RPMI8226 (cell line): ENCODE results near the gene FGG.

Experiments
- DNase-seq: peaks from one replicate; pipeline ENCODE4 v3.0.0-alpha.2; 2015

The FGG gene

DNA sequence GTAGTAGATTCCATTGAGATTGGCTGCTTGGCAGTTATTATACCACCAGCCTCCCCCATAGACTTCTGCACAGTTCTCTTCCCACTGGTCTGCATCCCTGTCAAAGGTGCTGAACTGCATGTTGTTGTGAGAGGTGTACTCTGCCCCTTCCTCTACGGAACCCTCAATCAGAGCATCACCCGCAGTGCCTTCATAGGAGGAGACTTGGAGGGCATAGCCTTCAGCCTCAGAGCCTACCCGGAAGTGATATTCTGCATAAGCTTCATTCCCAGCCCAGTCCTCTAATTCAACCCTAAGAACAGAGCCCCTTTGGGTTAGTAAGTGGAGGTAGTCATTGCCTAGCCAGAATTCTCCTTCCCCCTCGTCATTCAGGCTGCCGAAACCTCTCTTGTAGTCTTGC, 28.2 kb downstream of the FGG start:
- no peak for DNase-seq

DNA sequence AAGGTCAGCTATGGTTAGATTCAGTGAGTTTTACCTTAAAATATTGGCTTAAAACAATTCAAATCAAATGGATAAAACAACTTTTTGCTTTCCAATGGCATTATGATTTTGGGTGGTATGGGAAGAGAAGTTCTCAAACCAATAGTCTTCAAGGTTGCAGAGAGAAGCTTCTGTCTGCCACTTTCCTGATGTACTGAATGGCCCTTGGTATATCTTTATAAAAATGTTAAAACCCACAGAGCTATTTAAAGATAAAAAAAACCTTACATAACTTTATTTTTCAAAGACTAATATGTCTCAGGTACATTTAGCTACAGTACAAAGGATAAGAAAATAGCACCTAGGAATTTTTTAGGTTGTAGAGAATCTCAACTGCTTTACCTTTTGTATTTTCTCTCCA, 28.8 kb downstream of the FGG start:
- DNase-seq: no peak

DNA sequence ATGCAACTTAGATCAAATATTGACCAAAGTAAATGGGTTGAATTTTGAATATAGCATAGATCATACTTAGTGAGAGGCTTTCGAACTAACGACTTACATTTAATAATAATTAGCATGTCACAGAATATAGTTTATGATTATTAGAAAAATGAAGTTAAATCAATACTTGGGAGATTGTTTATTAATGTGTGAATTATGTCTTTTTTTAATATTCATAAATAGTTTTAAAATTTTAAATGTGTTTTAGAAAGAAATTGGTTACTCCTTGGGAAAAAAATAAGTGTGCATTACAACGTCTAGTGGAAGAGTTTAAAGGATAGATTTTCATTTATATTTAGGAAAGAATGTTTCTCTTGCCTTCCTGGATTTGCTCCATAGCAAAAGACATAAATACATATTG, 29.2 kb downstream of the FGG start:
- no peak for DNase-seq

DNA sequence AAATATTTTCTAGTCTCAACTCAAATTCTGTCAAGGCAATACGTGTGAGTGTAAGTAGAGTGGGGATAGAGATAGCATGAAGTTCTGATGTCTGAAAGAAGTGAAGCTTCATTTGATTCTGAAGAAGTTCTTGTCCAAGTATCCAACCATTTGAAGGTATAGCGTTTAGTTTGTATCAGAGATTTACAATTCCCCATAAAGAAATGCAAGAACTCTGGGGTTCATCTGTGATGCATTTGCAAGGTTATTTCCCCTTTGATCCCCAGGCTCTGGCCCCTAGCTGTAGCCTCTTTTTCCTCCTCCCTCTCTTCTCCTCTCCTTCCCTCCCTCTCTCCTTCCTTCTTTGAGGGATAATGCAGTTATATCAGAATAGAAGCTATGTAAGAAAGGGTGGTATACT, 29.7 kb downstream of the FGG start:
- no peak for DNase-seq

DNA sequence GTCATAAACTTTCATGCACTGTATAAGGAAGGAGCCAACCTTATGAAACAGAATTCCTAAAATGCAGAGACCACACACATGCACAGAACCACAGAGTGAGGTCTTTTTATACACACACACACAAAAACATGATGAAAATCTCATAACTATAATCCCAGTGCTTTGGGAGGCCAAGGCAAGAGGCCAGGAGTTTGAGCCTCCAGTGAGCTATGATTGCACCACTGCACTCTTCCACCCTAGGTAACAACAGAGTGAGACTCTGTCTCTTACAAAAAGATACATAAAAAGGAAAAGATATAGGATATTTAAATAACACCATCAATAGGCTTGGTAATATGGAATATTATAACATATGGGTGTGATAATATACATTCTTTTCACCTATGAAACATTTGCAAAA, 32.5 kb downstream of the FGG start:
- no peak for DNase-seq

DNA sequence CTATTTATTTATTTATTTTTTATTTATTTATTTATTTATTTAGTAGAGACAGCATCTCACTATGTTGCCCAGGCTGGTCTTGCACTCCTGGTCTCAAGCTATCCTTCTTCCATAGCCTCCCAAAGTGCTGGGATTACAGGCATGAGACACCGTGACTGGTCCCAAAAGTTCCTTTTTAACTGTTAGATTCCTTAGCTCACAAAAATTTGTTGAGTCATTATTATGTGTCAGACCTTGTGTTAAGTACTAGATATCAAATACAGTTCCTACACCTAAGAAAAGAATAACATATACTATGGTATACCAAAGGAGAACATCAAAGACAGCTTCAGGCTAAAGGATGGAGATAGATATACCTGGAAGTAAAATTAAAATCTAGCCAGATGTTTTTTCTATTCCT, 33.5 kb downstream of the FGG start:
- no peak for DNase-seq

DNA sequence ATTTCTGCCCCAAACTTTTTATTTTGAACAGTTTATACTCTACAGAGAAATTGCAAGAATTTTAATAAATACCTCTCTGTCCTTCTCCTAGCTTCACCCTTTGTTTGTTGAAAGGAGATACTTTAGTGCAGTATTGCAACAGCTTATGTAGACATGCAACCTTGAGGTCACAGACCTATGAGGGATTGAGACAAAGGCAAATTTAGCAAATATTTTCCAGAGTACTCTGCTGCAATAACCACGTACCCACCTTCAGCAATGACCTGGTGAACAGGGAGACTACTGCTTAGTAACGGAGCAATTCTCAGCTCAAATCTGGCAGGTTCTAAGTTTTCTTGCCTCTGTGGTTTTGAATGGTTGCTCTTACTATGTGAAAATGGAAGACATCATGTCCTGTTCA, 35.1 kb downstream of the FGG start:
- DNase-seq: no peak

DNA sequence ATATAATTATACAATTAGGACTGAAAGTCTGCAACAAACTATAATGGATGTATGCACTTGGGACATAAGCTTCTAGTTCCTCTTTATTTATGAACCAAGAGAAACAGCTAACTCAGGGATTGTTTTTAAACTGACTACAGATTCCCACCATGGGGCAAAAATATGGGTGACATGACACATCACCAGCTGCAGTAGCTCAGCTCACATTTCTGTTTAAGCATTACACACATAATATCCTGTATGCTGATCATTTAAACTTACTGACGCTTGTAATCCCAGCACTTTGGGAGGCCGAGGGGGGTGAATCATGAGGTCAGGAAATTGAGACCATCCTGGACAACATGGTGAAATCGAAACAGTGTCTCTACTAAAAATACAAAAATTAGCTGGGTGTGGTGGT, 38.1 kb downstream of the FGG start:
- no peak for DNase-seq

DNA sequence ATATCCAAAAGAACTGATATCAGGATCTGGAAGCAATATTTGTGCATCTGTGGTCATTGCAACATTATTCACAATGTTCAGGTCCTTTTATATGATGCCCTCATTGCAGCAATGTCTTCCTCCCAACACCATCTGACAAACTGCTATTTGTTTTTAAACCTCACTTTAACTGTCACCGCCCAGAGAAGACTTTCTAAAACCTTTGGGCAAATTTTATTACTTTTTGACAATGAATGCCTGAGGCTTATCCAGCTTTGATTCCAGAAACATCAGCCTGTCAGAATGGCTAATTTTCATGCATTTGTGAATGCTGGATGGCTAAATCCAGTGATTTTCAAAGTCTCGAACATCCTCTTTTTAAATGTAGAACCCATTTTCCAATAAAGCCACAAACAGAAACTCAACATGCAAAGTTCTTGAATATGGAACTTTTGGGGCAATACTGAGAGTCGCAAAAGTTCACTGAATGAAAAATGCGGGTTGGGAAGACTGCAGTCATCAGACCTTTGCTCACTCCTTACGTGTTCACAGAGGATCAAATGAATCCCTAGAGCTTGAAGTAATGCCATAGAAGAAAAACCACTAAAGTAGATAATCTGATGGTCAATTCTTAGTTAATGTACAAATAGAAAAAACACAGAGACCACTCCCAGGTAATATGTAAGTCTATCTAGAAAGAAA, 39.1 kb downstream of the FGG start:
- no peak for DNase-seq

DNA sequence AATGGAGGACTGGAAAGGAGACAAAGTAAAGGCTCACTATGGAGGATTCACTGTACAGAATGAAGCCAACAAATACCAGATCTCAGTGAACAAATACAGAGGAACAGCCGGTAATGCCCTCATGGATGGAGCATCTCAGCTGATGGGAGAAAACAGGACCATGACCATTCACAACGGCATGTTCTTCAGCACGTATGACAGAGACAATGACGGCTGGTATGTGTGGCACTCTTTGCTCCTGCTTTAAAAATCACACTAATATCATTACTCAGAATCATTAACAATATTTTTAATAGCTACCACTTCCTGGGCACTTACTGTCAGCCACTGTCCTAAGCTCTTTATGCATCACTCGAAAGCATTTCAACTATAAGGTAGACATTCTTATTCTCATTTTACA, 42.9 kb downstream of the FGG start:
- DNase-seq: no peak

DNA sequence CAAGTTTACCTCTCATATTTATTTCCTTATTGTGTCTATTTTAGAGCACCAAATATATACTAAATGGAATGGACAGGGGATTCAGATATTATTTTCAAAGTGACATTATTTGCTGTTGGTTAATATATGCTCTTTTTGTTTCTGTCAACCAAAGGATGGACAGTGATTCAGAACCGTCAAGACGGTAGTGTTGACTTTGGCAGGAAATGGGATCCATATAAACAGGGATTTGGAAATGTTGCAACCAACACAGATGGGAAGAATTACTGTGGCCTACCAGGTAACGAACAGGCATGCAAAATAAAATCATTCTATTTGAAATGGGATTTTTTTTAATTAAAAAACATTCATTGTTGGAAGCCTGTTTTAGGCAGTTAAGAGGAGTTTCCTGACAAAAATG, 43.4 kb downstream of the FGG start:
- DNase-seq: no peak

DNA sequence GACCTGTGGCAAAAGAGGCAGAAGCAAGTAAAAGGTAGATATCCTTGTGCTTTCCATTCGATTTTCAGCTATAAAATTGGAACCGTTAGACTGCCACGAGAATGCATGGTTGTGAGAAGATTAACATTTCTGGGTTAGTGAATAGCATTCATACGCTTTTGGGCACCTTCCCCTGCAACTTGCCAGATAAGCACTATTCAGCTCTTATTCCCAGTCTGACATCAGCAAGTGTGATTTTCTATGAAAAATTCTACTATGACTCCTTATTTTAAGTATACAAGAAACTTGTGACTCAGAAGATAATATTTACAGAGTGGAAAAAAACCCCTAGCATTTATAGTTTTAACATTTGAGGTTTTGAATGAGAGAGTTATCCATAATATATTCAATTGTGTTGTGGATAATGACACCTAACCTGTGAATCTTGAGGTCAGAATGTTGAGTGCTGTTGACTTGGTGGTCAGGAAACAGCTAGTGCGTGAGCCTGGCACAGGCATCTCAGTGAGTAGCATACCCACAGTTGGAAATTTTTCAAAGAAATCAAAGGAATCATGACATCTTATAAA, 45.7 kb downstream of the FGG start:
- DNase-seq: no peak

DNA sequence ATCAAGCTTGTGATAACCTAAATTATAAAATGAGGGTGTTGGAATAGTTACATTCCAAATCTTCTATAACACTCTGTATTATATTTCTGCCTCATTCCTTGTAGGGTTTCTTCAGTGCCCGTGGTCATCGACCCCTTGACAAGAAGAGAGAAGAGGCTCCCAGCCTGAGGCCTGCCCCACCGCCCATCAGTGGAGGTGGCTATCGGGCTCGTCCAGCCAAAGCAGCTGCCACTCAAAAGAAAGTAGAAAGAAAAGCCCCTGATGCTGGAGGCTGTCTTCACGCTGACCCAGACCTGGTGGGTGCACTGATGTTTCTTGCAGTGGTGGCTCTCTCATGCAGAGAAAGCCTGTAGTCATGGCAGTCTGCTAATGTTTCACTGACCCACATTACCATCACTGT, 46.8 kb downstream of the FGG start:
- no peak for DNase-seq

DNA sequence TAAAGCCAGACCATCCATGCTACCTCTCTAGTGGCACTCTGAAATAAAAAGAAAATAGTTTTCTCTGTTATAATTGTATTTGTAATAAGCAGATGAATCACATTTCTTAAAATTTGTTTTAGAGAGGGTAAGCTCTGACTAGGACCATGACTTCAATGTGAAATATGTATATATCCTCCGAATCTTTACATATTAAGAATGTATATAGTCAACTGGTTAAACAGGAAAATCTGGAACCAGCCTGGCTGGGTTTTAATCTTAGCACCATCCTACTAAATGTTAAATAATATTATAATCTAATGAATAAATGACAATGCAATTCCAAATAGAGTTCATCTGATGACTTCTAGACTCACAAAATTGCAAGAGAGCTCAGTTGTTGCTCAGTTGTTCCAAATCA, 48.1 kb downstream of the FGG start:
- no peak for DNase-seq

DNA sequence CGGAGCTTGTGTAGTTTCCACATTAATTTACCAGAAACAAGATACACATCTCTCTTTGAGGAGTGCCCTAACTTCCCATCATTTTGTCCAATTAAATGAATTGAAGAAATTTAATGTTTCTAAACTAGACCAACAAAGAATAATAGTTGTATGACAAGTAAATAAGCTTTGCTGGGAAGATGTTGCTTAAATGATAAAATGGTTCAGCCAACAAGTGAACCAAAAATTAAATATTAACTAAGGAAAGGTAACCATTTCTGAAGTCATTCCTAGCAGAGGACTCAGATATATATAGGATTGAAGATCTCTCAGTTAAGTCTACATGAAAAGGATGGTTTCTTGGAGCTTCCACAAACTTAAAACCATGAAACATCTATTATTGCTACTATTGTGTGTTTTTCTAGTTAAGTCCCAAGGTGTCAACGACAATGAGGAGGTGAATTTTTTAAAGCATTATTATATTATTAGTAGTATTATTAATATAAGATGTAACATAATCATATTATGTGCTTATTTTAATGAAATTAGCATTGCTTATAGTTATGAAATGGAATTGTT, 49.7 kb downstream of the FGG start, which contains the start of gene FGB:
Gene FGB, plus strand, starts transcription at position 315 of the 558 bp plus-strand sequence. Its CDS starts 8 bp downstream, at position 323.
- DNase-seq: no peak

DNA sequence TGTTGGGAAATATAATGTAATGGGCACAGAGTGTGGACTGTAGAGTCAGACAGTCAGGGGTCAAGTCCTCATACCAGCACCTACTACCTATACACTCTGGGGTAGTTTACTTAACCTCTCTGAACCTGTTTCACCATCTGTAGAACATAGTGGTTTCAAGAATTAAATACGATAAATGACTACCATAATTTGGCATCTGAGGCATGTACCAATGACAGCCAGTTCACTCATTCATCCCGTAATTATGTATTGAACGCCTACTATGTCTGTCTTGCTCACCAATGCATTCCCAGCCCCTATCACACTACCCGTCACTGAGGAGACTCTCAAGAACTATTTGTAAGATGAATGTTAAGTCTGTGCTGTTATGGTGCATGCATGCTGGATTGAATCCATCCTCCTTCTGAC, 51.6 kb downstream of the FGG start:
- no peak for DNase-seq

DNA sequence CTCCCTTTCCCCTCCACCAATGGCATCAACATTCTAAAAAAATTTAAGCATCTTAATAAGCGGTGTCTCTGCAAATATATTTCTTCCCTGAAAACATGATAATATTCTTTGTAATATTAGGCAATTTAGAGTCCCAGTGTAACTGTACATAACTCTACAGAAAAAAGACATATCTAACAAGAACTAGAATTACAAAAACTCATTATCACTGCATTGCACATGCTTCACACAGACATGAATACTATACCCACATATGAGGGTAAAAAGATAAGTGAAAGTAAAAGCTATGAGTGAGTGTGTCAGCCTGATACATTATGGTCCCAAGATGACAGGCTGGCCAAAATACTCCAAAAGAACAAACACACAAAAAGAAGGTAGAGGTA, 52.0 kb downstream of the FGG start:
- DNase-seq: no peak

DNA sequence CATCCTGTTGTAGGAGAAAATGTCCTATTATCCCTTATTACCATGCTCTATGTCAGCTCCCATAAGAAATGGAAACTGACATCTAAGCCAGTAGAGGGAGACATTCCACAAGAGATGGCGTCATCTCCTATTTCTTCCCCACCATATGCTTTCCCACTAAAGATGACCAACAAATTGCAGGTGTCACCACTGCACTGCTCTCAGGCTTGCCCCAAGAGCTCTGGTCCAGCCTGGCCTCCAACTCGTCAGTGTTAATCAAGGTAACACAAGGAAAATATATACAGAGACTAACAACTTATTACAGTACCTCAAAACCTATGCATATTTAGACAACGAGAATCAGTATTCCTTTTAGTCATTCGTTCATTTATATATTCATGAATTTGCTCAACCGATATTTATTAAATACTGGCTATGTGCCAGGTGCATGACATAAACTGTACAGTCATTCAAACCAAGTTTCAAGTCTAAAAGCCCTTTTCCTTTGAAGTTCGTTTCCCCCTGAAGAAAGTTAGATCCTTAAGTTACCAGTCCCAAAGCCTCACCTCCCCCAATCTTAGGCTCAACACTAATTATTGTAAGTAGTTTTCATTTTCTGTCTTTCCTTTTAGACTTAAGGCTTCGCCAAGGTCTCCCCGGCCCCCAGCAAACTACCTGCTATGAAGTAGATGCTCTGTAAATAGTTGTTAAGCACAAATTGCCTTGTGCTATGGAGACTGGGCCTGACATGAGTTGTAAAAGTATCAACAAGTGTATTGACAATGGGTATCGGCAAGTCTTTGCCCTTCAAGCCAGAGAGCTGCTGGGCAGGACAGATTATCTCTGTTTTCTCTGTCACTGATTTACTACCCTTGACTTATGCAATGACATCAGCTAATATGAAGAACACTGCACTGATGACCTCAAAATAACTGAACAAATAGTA, 52.7 kb downstream of the FGG start:
- DNase-seq: peak; percentile 23

DNA sequence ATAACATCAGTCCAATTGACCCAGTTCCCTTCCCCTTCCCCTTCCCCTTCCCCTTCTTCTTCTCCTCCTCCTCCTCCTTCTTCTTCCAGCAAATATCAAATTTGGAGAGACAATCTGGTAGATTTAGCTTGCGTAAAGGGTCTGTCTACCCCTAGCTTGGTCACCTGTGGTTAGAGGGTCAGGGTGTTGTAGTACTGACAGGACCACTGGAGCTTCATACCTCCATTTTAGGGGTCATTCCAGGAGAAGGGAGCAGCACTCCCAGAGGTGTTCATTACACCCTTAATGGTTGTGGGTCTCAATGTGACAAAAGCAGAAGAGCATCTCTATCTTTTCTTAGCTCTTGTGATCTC, 53.3 kb downstream of the FGG start:
- no peak for DNase-seq
